Gastroesophageal sphincter (tissue), 3 donors: ENCODE data around the gene GPD1.

Source experiments
- EP300 ChIP-seq: sonication (generic); formaldehyde crosslinking; IDR thresholded peaks from one replicate; pipeline ENCODE4 v1.6.1; 2017; ENCODE audit warnings: antibody characterized with exemption, mild to moderate bottlenecking
- POLR2A ChIP-seq, 2 donors: fragments of 450-650 bp; IDR thresholded peaks; one replicate each; pipeline ENCODE4 v1.6.1; 2017; ENCODE audit warnings: antibody characterized with exemption in 2 of 2, mild to moderate bottlenecking in 2 of 2, moderate library complexity in 1 of 2
- TF ChIP-seq, protein P1 (sequence below), 4 experiments: fragments of 200-600 bp in 2 of 4; fragments of 450-650 bp in 2 of 4; sonication (generic) in 1 of 4; IDR thresholded peaks; one replicate each; pipeline ENCODE4 v1.5.1; 2017 to 2019; ENCODE audit warnings: antibody characterized with exemption in 4 of 4, mild to moderate bottlenecking in 2 of 4, moderate library complexity in 2 of 4

GRCh38 chr12:50097952-50098351 is 5.9 kb upstream of the GPD1 start:
- TF ChIP-seq, protein P1, sequence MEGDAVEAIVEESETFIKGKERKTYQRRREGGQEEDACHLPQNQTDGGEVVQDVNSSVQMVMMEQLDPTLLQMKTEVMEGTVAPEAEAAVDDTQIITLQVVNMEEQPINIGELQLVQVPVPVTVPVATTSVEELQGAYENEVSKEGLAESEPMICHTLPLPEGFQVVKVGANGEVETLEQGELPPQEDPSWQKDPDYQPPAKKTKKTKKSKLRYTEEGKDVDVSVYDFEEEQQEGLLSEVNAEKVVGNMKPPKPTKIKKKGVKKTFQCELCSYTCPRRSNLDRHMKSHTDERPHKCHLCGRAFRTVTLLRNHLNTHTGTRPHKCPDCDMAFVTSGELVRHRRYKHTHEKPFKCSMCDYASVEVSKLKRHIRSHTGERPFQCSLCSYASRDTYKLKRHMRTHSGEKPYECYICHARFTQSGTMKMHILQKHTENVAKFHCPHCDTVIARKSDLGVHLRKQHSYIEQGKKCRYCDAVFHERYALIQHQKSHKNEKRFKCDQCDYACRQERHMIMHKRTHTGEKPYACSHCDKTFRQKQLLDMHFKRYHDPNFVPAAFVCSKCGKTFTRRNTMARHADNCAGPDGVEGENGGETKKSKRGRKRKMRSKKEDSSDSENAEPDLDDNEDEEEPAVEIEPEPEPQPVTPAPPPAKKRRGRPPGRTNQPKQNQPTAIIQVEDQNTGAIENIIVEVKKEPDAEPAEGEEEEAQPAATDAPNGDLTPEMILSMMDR (IDR thresholded peaks at IDR 0.05) = no peak
- TF ChIP-seq POLR2A (IDR thresholded peaks at IDR 0.05) = no peak
- TF ChIP-seq EP300 = no peak
